Measurements from ENCODE around the gene ZNF35.

DNA sequence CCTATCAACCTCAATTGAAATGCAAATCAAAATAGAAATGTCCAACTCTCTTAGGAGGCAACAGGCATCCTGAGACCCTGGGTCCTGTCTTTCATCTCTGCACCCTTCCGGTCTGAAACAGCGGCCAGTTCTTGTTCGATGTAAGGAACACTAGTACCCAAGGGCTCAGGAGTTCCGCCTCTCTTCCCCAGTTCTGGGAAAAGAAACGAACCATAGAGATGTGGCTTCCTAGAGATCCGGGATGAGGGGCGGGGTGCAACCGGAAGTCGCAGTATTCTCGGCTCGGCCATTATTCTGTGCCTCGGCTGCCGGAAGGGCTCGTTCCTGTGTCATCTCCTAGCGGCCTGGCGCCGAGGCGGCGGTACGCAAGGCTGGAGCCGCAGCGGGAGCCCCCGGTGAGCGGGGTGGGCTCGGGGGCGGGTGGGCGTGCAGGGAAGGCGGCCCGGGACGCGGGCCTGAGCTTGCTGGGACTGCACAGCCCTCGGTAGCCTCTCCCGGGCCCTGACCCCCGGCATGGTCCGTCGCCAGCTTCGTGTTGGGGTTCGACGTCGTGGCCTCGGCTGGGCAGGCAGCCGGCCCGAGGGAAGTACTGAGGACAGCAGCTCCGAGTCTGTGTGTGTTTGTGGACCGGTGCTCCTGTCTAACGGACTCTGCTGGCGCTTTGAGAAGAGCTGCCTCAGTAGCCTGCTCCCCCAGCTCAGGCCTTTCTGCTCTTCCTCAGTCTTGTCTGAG is 23.6 kb upstream of the ZNF35 start, which contains the start of gene ZNF197:
- TF ChIP-seq, protein P1, sequence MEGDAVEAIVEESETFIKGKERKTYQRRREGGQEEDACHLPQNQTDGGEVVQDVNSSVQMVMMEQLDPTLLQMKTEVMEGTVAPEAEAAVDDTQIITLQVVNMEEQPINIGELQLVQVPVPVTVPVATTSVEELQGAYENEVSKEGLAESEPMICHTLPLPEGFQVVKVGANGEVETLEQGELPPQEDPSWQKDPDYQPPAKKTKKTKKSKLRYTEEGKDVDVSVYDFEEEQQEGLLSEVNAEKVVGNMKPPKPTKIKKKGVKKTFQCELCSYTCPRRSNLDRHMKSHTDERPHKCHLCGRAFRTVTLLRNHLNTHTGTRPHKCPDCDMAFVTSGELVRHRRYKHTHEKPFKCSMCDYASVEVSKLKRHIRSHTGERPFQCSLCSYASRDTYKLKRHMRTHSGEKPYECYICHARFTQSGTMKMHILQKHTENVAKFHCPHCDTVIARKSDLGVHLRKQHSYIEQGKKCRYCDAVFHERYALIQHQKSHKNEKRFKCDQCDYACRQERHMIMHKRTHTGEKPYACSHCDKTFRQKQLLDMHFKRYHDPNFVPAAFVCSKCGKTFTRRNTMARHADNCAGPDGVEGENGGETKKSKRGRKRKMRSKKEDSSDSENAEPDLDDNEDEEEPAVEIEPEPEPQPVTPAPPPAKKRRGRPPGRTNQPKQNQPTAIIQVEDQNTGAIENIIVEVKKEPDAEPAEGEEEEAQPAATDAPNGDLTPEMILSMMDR (IDR thresholded peaks at IDR 0.05; ENCODE audit: insufficient read depth, low read length, poor library complexity, severe bottlenecking) = no peak
- TF ChIP-seq EZH2phosphoT487 (conservative IDR thresholded peaks at IDR 0.05; ENCODE audit: low read length) = no peak
